ENCODE data around the gene PACSIN1.

The PACSIN1 gene

DNA sequence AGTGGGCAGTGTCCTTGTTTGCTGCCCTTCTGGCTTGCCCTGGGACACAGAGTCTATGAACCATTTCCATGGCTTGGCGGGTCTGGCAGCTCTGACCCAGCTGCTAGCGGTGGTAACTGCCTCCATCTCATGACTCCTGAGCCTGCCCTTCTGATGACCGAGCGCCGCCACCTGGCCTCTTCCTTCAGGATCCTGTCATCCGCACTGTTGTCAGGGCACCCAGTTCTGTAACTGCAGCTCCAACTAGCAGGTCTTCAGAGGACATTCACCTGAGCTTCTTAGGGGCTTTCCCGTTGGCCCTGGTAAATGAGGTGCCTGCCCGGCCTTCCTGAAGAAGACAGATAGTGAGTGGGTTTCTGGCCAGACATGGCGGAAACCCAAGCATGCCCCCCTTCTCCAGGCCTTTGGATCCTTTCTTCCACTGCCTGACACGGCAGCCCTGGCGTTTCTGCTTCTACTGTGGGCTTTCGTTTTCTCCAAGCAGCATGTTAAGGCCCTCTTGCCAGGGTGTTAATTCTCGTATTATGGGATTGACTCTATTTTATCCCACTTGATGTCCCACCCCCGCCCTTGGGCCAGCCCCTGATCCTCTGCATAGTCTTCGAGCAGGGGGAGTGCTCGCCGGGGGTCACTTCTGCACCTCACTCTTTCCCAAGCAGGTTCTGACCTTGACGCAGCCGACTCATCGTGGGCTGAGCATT lies 24.7 kb downstream of the PACSIN1 start:
- no peak overlapping the region for H3K4me3 ChIP-seq (replicated peaks in 1 of 2; ENCODE audit: low read depth in 2 of 2, low read length in 2 of 2)
- TF ChIP-seq, protein P1, sequence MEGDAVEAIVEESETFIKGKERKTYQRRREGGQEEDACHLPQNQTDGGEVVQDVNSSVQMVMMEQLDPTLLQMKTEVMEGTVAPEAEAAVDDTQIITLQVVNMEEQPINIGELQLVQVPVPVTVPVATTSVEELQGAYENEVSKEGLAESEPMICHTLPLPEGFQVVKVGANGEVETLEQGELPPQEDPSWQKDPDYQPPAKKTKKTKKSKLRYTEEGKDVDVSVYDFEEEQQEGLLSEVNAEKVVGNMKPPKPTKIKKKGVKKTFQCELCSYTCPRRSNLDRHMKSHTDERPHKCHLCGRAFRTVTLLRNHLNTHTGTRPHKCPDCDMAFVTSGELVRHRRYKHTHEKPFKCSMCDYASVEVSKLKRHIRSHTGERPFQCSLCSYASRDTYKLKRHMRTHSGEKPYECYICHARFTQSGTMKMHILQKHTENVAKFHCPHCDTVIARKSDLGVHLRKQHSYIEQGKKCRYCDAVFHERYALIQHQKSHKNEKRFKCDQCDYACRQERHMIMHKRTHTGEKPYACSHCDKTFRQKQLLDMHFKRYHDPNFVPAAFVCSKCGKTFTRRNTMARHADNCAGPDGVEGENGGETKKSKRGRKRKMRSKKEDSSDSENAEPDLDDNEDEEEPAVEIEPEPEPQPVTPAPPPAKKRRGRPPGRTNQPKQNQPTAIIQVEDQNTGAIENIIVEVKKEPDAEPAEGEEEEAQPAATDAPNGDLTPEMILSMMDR (IDR thresholded peaks at IDR 0.05; ENCODE audit: low read depth, low read length) = no peak
- DNase-seq (ENCODE audit: low read depth in 2 of 2) = no peak

DNA sequence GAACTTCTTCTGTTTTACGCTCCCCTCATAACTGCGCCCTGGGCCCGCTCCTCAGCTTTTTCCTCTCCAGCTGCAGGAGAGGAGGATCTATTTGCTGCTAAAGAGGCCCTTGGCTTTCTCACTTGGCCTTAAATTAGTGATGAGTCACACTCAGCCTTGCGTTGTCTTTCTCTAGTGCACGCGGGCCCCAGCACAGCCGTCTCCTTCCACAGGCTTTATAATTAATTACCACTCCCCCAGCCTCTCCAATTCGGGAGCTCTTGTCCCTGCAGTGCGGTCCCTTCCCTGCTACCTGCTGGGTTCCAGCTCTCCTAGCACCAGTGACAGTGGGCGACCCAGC lies 25.2 kb downstream of the PACSIN1 start:
- H3K4me3 ChIP-seq (replicated peaks in 1 of 2; ENCODE audit: low read depth in 2 of 2, low read length in 2 of 2) = no peak overlapping the region
- TF ChIP-seq, protein P1 (IDR thresholded peaks at IDR 0.05; ENCODE audit: low read depth, low read length) = no peak
- DNase-seq (ENCODE audit: low read depth in 2 of 2) = peak; percentile 22 to 48

DNA sequence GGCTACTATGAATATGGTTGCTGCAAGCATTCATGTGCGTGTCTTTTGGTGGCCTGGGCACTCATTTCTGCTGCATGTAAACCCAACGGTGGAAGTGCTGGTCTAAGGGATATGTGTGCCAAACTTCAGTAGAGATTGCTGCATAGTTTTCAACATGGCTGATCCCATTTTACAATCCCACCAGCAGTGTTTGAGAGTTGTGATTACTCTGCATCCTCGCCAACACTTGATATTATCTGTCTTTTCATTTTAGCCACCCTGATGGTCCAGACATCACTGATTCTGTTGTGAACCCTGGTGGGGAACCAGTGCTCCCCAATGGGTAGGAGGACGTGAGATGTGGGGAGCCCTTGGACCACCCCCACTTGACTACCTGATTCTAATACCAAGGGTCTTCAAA lies 27.5 kb downstream of the PACSIN1 start:
- H3K4me3 ChIP-seq (replicated peaks in 1 of 2; ENCODE audit: low read depth in 2 of 2, low read length in 2 of 2) = no peak overlapping the region
- TF ChIP-seq, protein P1 (IDR thresholded peaks at IDR 0.05; ENCODE audit: low read depth, low read length) = no peak
- no peak for DNase-seq (ENCODE audit: low read depth in 2 of 2)

DNA sequence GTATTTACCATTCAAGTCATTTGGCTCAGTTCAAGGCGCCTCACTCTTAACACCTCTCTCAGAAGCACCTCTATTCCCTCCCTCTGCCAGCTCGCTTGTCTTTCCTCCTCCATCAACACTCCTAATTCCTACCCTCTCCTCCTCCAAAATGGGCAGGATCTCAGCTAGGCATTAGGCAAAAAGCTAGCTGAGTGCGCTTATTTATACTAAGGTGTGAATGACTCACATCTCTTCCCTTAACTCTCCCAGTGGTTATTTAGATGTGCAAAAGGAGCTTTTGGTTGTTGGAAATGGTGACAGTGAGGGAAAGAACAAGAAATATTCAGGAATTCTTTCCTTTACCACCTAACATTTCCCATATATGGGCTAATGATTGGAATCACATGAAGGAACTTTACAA lies 29.1 kb downstream of the PACSIN1 start:
- no peak overlapping the region for H3K4me3 ChIP-seq (replicated peaks in 1 of 2; ENCODE audit: low read depth in 2 of 2, low read length in 2 of 2)
- TF ChIP-seq, protein P1 (IDR thresholded peaks at IDR 0.05; ENCODE audit: low read depth, low read length) = no peak
- DNase-seq (ENCODE audit: low read depth in 2 of 2) = no peak

DNA sequence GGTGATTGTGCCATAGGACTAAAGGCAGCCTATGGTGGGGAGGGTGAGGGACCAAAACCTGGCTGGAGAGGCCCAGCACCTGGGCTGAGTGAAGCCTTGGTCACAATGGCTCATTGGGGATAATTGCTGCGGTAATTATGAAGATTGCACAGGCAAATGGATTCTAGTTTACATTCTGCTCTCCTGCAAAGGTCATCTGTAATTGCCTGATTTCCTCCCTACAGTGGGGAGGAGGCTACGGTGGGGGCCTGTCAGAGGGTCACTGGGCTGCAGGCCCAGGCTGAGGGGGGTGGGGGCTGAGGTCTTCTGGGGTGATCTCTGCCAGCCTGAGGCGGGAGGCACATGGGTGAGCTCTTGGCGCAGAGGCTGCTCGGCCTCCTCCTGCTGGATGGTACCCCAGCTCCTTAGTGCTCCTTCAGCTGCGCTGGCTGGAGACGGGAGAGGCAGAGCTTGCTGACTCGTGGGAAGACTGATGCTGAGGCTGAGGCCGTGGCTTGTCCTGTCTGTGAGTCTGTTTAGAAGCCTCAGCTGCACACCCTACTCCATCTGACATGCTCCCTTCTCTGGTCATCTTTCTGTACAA lies 30.3 kb downstream of the PACSIN1 start:
- DNase-seq (ENCODE audit: low read depth in 2 of 2) = no peak
- TF ChIP-seq, protein P1 (IDR thresholded peaks at IDR 0.05; ENCODE audit: low read depth, low read length) = no peak
- H3K4me3 ChIP-seq (replicated peaks in 1 of 2; ENCODE audit: low read depth in 2 of 2, low read length in 2 of 2) = no peak overlapping the region

DNA sequence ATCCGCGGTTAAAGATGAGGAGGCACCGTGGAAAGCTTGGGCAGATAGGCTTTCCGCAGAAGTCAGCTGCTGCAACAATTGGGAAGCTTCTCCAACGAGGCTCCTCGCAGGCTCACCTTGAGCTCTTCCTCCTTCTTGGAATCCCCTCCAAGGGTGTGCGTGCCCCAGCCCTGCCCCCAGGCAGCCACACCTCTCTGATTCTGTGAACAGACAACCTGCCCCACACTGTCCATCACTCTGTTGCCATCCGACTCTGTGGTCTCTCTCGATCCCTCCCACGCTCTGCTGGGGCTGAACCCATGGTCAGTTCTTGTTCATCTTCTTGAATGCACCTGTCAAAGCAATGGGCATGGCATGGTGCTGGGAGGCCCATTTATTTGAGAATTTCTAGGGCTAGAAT lies 31.5 kb downstream of the PACSIN1 start:
- H3K4me3 ChIP-seq (replicated peaks in 1 of 2; ENCODE audit: low read depth in 2 of 2, low read length in 2 of 2) = no peak overlapping the region
- TF ChIP-seq, protein P1 (IDR thresholded peaks at IDR 0.05; ENCODE audit: low read depth, low read length) = no peak
- DNase-seq (ENCODE audit: low read depth in 2 of 2) = no peak

DNA sequence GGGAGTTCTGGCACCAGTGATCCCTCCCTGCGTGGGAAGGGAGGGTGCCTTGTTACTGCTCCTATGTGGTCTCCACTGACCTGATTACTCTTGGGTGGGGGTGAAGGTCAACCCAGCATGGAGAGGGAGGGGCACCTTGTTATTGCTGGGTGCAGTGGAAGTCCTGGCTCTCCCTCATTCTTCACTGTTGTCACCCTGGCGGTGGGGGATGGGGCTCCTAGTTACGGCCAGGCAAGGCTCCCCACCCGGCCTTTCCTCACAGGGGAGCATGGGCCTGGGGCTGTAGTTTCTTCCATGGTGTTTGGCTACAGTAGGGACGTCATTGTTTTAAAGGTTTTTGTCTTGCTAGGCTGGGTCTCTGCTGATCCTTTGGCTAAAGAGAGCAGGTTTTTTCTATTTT lies 40.8 kb downstream of the PACSIN1 start:
- TF ChIP-seq, protein P1 (IDR thresholded peaks at IDR 0.05; ENCODE audit: low read depth, low read length) = no peak
- DNase-seq (ENCODE audit: low read depth in 2 of 2) = no peak
- no peak overlapping the region for H3K4me3 ChIP-seq (replicated peaks in 1 of 2; ENCODE audit: low read depth in 2 of 2, low read length in 2 of 2)
